ENCODE measurements around the gene SCAF8. TPM values are rescaled to one million over a fixed set of nuclear protein-coding genes. Genes with fewer than 3 reads are reported as not detected.
A peak's percentile ranks its signal among the peaks of the same experiment; 100 is the strongest.
"Not testable (repeated sequence)": the region's sequence is repeated elsewhere in the genome, so short reads cannot be mapped to it uniquely, and the experiment has no call there.

Gene SCAF8
- total RNA-seq, 2 experiments from 2014 or later: 35.7 to 36.6 TPM

GRCh38 chr6:154710689-154711088 is 22.5 kb upstream of the SCAF8 start:
- H3K4me1 Mint-ChIP-seq (ENCODE audit: low read depth): no peaks in the 10 kb centered on the region
- H3K36me3 Mint-ChIP-seq (ENCODE audit: low read depth): no peaks in the 10 kb centered on the region
- ATAC-seq: no peak
- H3K27ac Mint-ChIP-seq: no peak overlapping the region
- POLR2A ChIA-PET: no interaction called here
- H3K9me3 Mint-ChIP-seq (ENCODE audit: insufficient read depth): no peaks in the 10 kb centered on the region
- CTCF ChIA-PET: no interaction called here
- no peak overlapping the region for H3K4me3 Mint-ChIP-seq
- peaks cover 13% of the 10 kb centered on the region for H3K27me3 Mint-ChIP-seq (ENCODE audit: low read depth)
- no peak for DNase-seq

GRCh38 chr6:154715446-154715845 is 17.8 kb upstream of the SCAF8 start:
- DNase-seq (no peak), ATAC-seq (no peak)
- CTCF ChIA-PET: interaction anchor here (0.9 kb wide), 1 partner anchor 40 kb away, joined by 3 read pairs; no protein-coding TSS in a partner anchor
- no peak overlapping the region for H3K4me3 Mint-ChIP-seq
- H3K4me1 Mint-ChIP-seq (ENCODE audit: low read depth): no peaks in the 10 kb centered on the region
- no peak overlapping the region for H3K27ac Mint-ChIP-seq
- H3K36me3 Mint-ChIP-seq (ENCODE audit: low read depth): no peaks in the 10 kb centered on the region
- peaks cover 5% of the 10 kb centered on the region for H3K9me3 Mint-ChIP-seq (ENCODE audit: insufficient read depth)
- H3K27me3 Mint-ChIP-seq (ENCODE audit: low read depth): peaks cover 8% of the 10 kb centered on the region
- POLR2A ChIA-PET: no interaction called here

- H3K36me3 Mint-ChIP-seq (ENCODE audit: low read depth); CTCF ChIA-PET; H3K9me3 Mint-ChIP-seq (ENCODE audit: insufficient read depth); H3K4me1 Mint-ChIP-seq (ENCODE audit: low read depth); POLR2A ChIA-PET; ATAC-seq; DNase-seq; H3K27me3 Mint-ChIP-seq (ENCODE audit: low read depth); H3K27ac Mint-ChIP-seq; H3K4me3 Mint-ChIP-seq: not testable (repeated sequence)
These were observed 16.9 kb upstream of the SCAF8 start for GRCh38 chr6:154716350-154716749.

GRCh38 chr6:154719433-154719832 is 13.8 kb upstream of the SCAF8 start:
- peaks cover 4% of the 10 kb centered on the region for H3K4me1 Mint-ChIP-seq (ENCODE audit: low read depth)
- H3K27me3 Mint-ChIP-seq (ENCODE audit: low read depth): peaks cover 2% of the 10 kb centered on the region
- ChIA-PET POLR2A (no interaction called here), CTCF (interaction anchor here (0.6 kb wide), 1 partner anchor 496 kb away, joined by 3 read pairs; no protein-coding TSS in a partner anchor)
- no peak overlapping the region for H3K4me3 Mint-ChIP-seq
- ATAC-seq (no peak), DNase-seq (no peak)
- no peak overlapping the region for H3K27ac Mint-ChIP-seq
- no peaks in the 10 kb centered on the region for H3K36me3 Mint-ChIP-seq (ENCODE audit: low read depth)
- peaks cover 5% of the 10 kb centered on the region for H3K9me3 Mint-ChIP-seq (ENCODE audit: insufficient read depth)

GRCh38 chr6:154719854-154720253 is 13.4 kb upstream of the SCAF8 start:
- ChIA-PET POLR2A (no interaction called here), CTCF (interaction anchor here (0.6 kb wide), 1 partner anchor 495 kb away, joined by 3 read pairs; no protein-coding TSS in a partner anchor)
- no peak overlapping the region for H3K4me3 Mint-ChIP-seq
- peaks cover 5% of the 10 kb centered on the region for H3K9me3 Mint-ChIP-seq (ENCODE audit: insufficient read depth)
- peaks cover 4% of the 10 kb centered on the region for H3K4me1 Mint-ChIP-seq (ENCODE audit: low read depth)
- peaks cover 2% of the 10 kb centered on the region for H3K27me3 Mint-ChIP-seq (ENCODE audit: low read depth)
- no peaks in the 10 kb centered on the region for H3K36me3 Mint-ChIP-seq (ENCODE audit: low read depth)
- no peak overlapping the region for H3K27ac Mint-ChIP-seq
- ATAC-seq (no peak), DNase-seq (no peak)

- Mint-ChIP-seq H3K9me3 (ENCODE audit: insufficient read depth) (peaks cover 5% of the 10 kb centered on the region), H3K4me3 (no peak overlapping the region), H3K27ac (no peak overlapping the region), H3K4me1 (ENCODE audit: low read depth) (peaks cover 4% of the 10 kb centered on the region), H3K27me3 (ENCODE audit: low read depth) (peaks cover 2% of the 10 kb centered on the region), H3K36me3 (ENCODE audit: low read depth) (no peaks in the 10 kb centered on the region)
- ChIA-PET CTCF (no interaction called here), POLR2A (interaction anchor here (0.8 kb wide), 1 partner anchor 10 kb away, joined by 3 read pairs; no protein-coding TSS in a partner anchor)
- ATAC-seq (peak; percentile 33), DNase-seq (no peak)
These were observed 11.8 kb upstream of the SCAF8 start for GRCh38 chr6:154721460-154721859.

- H3K9me3 Mint-ChIP-seq (ENCODE audit: insufficient read depth): no peaks in the 10 kb centered on the region
- H3K36me3 Mint-ChIP-seq (ENCODE audit: low read depth): no peaks in the 10 kb centered on the region
- H3K4me1 Mint-ChIP-seq (ENCODE audit: low read depth): peaks cover 2% of the 10 kb centered on the region
- ATAC-seq: no peak
- H3K27ac Mint-ChIP-seq: no peak overlapping the region
- CTCF ChIA-PET: no interaction called here
- no peak overlapping the region for H3K4me3 Mint-ChIP-seq
- H3K27me3 Mint-ChIP-seq (ENCODE audit: low read depth): peaks cover 2% of the 10 kb centered on the region
- DNase-seq: no peak
- POLR2A ChIA-PET: interaction anchor here (0.5 kb wide), 1 partner anchor 10 kb away, joined by 3 read pairs; no protein-coding TSS in a partner anchor
These were observed 6.3 kb upstream of the SCAF8 start for GRCh38 chr6:154726887-154727286.

- Mint-ChIP-seq H3K27ac (no peak overlapping the region), H3K27me3 (ENCODE audit: low read depth) (no peaks in the 10 kb centered on the region), H3K36me3 (ENCODE audit: low read depth) (peaks cover 7% of the 10 kb centered on the region), H3K4me1 (ENCODE audit: low read depth) (peaks cover 27% of the 10 kb centered on the region), H3K9me3 (ENCODE audit: insufficient read depth) (no peaks in the 10 kb centered on the region), H3K4me3 (peak overlapping the region; percentile 41)
- ChIA-PET CTCF (interaction anchor here (0.9 to 1.7 kb wide), 3 partner anchors 16 to 75 kb away, joined by 3 to 5 read pairs (median 3); no protein-coding TSS in a partner anchor), POLR2A (interaction anchor here (0.5 to 0.9 kb wide), 2 partner anchors 11 to 48 kb away, joined by 3 read pairs; no protein-coding TSS in a partner anchor)
- no peak for DNase-seq
- no peak for ATAC-seq
These were observed 1.7 kb upstream of the SCAF8 start for GRCh38 chr6:154731296-154732218.

- no peaks in the 10 kb centered on the region for H3K9me3 Mint-ChIP-seq (ENCODE audit: insufficient read depth)
These were observed 556 bp upstream of the SCAF8 start for GRCh38 chr6:154732538-154733182.

GRCh38 chr6:154733626-154734382 is 588 bp downstream of the SCAF8 start:
- POLR2A ChIA-PET: interaction anchor here (0.7 to 1.3 kb wide), 2 partner anchors 23 to 50 kb away, joined by 3 to 5 read pairs; no protein-coding TSS in a partner anchor
- peak overlapping the region; percentile 86 for H3K4me3 Mint-ChIP-seq
- no peaks in the 10 kb centered on the region for H3K27me3 Mint-ChIP-seq (ENCODE audit: low read depth)
- peaks cover 46% of the 10 kb centered on the region for H3K4me1 Mint-ChIP-seq (ENCODE audit: low read depth)
- CTCF ChIA-PET: interaction anchor here (0.7 to 3.4 kb wide), 4 partner anchors 21 to 72 kb away, joined by 3 to 10 read pairs (median 5); no protein-coding TSS in a partner anchor
- ATAC-seq (peak; percentile 85), DNase-seq (peak; percentile 90)
- peaks cover 12% of the 10 kb centered on the region for H3K36me3 Mint-ChIP-seq (ENCODE audit: low read depth)
- H3K27ac Mint-ChIP-seq: peak overlapping the region; percentile 97
- no peaks in the 10 kb centered on the region for H3K9me3 Mint-ChIP-seq (ENCODE audit: insufficient read depth)

More at GRCh38 chr6:154732538-154733182, 556 bp upstream of the SCAF8 start:
- Mint-ChIP-seq H3K27me3 (ENCODE audit: low read depth) (no peaks in the 10 kb centered on the region), H3K4me3 (peak overlapping the region; percentile 78), H3K27ac (peak overlapping the region; percentile 73), H3K36me3 (ENCODE audit: low read depth) (peaks cover 9% of the 10 kb centered on the region), H3K4me1 (ENCODE audit: low read depth) (peaks cover 34% of the 10 kb centered on the region)
- CTCF ChIA-PET: no interaction called here
- no peak for DNase-seq
- POLR2A ChIA-PET: interaction anchor here (0.6 kb wide), 1 partner anchor 1981 kb away, joined by 3 read pairs; no protein-coding TSS in a partner anchor
- ATAC-seq: no peak

- no peak overlapping the region for H3K4me3 Mint-ChIP-seq
- POLR2A ChIA-PET: interaction anchor here (0.7 kb wide), 1 partner anchor 10 kb away, joined by 3 read pairs; no protein-coding TSS in a partner anchor
- peaks cover 49% of the 10 kb centered on the region for H3K4me1 Mint-ChIP-seq (ENCODE audit: low read depth)
These were observed 3.5 kb downstream of the SCAF8 start for GRCh38 chr6:154736618-154737259.

More at GRCh38 chr6:154736618-154737259, 3.5 kb downstream of the SCAF8 start:
- no peaks in the 10 kb centered on the region for H3K9me3 Mint-ChIP-seq (ENCODE audit: insufficient read depth)
- H3K36me3 Mint-ChIP-seq (ENCODE audit: low read depth): peaks cover 27% of the 10 kb centered on the region
- H3K27me3 Mint-ChIP-seq (ENCODE audit: low read depth): no peaks in the 10 kb centered on the region
- no peak for ATAC-seq
- CTCF ChIA-PET: interaction anchor here (1.0 to 3.4 kb wide), 2 partner anchors 17 to 69 kb away, joined by 3 to 10 read pairs; no protein-coding TSS in a partner anchor
- no peak overlapping the region for H3K27ac Mint-ChIP-seq
- DNase-seq: no peak

Measured in activated CD8-positive, alpha-beta T cell treated with anti-CD3 and anti-CD28 coated beads, Interleukin-2, amount 10 ng/mL, durations not matched to agents 7 days and 5 days (primary cell).